GM12873 (cell line): ENCODE data around the gene TRDMT1.

Source experiments
- CTCF ChIP-seq: IDR thresholded peaks from 2 replicates; pipeline ENCODE4 v1.5.1; 2012; ENCODE audit warnings: low read depth, mild to moderate bottlenecking, moderate library complexity, low read length, control low read depth; ENCODE audit not compliant: insufficient read depth; ENCODE audit errors: missing control alignments

TRDMT1 gene

DNA sequence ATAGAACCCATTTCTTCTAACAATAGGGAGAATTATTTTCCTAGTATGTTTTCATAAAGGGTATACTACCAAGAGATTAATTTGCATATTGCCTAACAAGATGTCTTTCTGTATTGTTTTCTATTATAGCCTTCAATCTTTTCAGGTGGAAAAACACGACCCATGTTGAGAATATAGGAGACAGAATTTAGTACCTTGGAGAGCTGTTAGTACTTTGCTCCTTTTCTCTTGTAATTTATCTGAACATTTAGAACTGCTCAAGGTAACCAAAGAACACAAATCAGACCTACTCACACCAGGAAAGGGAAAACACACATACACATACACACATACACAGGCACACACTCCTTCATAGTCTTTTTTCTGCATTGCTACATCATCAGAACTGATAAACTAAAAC lies 7.8 kb upstream of the TRDMT1 start:
- TF ChIP-seq CTCF, result no peak

GRCh38 chr10:17208476-17208875 lies 7.0 kb upstream of the TRDMT1 start:
- TF ChIP-seq CTCF, result no peak

- no peak for TF ChIP-seq CTCF
Observed at GRCh38 chr10:17206210-17206709, 4.8 kb upstream of the TRDMT1 start.

- TF ChIP-seq CTCF, result no peak
Observed at GRCh38 chr10:17203416-17203815, 1.9 kb upstream of the TRDMT1 start.

- no peak for TF ChIP-seq CTCF
Observed at GRCh38 chr10:17202999-17203398, 1.5 kb upstream of the TRDMT1 start.

DNA sequence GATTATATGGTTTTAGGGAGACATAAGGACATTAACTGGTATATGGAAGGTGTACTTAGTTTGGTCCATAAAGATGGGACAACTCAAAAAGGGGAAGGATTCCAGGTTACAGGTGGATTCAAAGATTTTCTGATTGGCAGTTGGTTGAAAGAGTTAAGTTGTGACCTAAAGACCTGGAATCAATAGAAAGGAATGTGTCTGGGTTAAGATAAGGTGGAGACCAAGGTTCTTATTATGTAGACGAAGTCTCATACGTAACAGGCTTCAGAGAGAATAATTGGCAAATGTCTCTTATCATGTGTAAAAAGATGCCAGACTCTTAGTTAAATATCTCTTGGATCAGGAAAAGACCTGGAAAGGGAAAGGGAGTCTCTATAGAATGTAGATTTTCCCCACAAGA lies 1.0 kb upstream of the TRDMT1 start:
- no peak for TF ChIP-seq CTCF

DNA sequence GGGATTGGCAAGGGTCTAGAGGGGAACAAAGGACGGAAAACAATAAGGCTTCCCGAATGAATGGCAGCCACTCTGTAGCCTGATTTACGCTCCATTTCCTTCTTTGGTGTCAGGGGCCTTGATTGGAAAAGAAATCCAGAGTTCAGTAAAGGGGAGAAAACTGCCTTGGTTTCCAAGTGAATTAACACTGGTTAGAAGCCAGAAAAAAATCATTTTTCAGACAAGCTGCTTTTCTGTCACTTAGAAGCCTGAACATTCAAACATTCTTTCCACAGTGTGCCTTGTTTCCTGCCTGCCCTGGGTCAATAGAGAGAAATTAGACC lies 283 bp upstream of the TRDMT1 start:
- no peak for TF ChIP-seq CTCF
